H1 (cell line): Measurements from ENCODE around the gene PPP4R4. TPM values are rescaled to one million over a fixed set of nuclear protein-coding genes. Genes with fewer than 3 reads are reported as not detected.

ENCODE experiments used
- CTCF ChIA-PET: fragments of 300-600 bp; sonication (Branson Sonifier 250); formaldehyde crosslinking; loops from one replicate; lab custom pipeline; 2021; ENCODE audit not compliant: partially characterized antibody; lab: Charles Lee
- POLR2A ChIA-PET: fragments of 300-600 bp; sonication (Branson Sonifier 250); formaldehyde crosslinking; loops from one replicate; lab custom pipeline; 2021; ENCODE audit warnings: inconsistent platforms; ENCODE audit not compliant: partially characterized antibody; lab: Charles Lee
- DNase-seq, 2 experiments: peaks; one replicate each; pipeline versions ENCODE4 v3.0.0 to v3.0.0-alpha.2; 2010 to 2022; ENCODE audit warnings: low spot score in 2 of 2, low read depth in 1 of 2, mixed read lengths in 1 of 2
- FAIRE-seq: peaks from 2 replicates; lab custom pipeline; 2011; peaks lifted over from hg19 to GRCh38; lab: Jason Lieb, UNC
- H2AFZ ChIP-seq: 2 replicates; pipeline ENCODE4 v1.8.1; 2012; ENCODE audit warnings: low read length, inconsistent platforms
- H2AK5ac ChIP-seq: 2 replicates; pipeline ENCODE4 v1.6.1; 2013; ENCODE audit warnings: low read depth, low read length
- H2BK120ac ChIP-seq: replicated peaks from 2 replicates; pipeline ENCODE3; 2013; ENCODE audit warnings: low read depth, low read length, inconsistent platforms
- H2BK12ac ChIP-seq: 2 replicates; pipeline ENCODE4 v1.6.1; 2013; ENCODE audit warnings: low read depth, low read length
- H2BK15ac ChIP-seq: 2 replicates; pipeline ENCODE4 v1.6.1; 2013; ENCODE audit warnings: low read length
- H2BK20ac ChIP-seq: 2 replicates; pipeline ENCODE4 v1.6.1; 2013; ENCODE audit warnings: low read length
- H2BK5ac ChIP-seq: 2 replicates; pipeline ENCODE4 v1.6.1; 2013; ENCODE audit warnings: low read depth, low read length
- H3K14ac ChIP-seq: 2 replicates; pipeline ENCODE4 v1.6.1; 2013; ENCODE audit warnings: inconsistent platforms; ENCODE audit not compliant: insufficient read length
- H3K18ac ChIP-seq: 2 replicates; pipeline ENCODE4 v1.6.1; 2013; ENCODE audit warnings: low read length; ENCODE audit errors: extremely low read depth
- H3K23ac ChIP-seq: 2 replicates; pipeline ENCODE4 v1.6.1; 2013; ENCODE audit warnings: inconsistent platforms; ENCODE audit not compliant: insufficient read length
- H3K23me2 ChIP-seq: 2 replicates; pipeline ENCODE4 v1.6.1; 2013; ENCODE audit warnings: low read depth, low read length
- H3K27ac ChIP-seq: 2 replicates; pipeline ENCODE4 v1.6.1; 2011; ENCODE audit warnings: low read depth, low read length, inconsistent platforms
- H3K27me3 ChIP-seq, 4 experiments: replicated peaks in 1 of 4; 1 replicate in 1 of 4; 2 replicates in 3 of 4; pipeline versions ENCODE4 v1.6.1 to v1.8.1; 2011 to 2013; ENCODE audit warnings: low read length in 3 of 4, mild to moderate bottlenecking in 3 of 4, inconsistent platforms in 2 of 4, mixed read lengths in 2 of 4, moderate library complexity in 1 of 4; ENCODE audit not compliant: control insufficient read depth in 3 of 4, insufficient read depth in 3 of 4; ENCODE audit errors: extremely low read depth in 1 of 4
- H3K36me3 ChIP-seq, 4 experiments: 2 replicates each; pipeline versions ENCODE4 v1.6.1 to v1.8.1; 2011 to 2013; ENCODE audit warnings: mild to moderate bottlenecking in 4 of 4, low read length in 3 of 4, moderate library complexity in 2 of 4, control low read depth in 1 of 4, inconsistent platforms in 1 of 4; ENCODE audit not compliant: insufficient read depth in 4 of 4, control insufficient read depth in 2 of 4
- H3K4ac ChIP-seq: replicated peaks from 2 replicates; pipeline ENCODE3; 2013; ENCODE audit warnings: low read length, low read depth, mixed read lengths, inconsistent platforms; ENCODE audit not compliant: insufficient read length
- H3K4me1 ChIP-seq, 4 experiments: replicated peaks in 1 of 4; 1 replicate in 1 of 4; 2 replicates in 3 of 4; pipeline versions ENCODE4 v1.6.1 to v1.8.1; 2011 to 2013; ENCODE audit warnings: low read length in 3 of 4, inconsistent platforms in 2 of 4, mixed read lengths in 1 of 4; ENCODE audit not compliant: insufficient read depth in 4 of 4, control insufficient read depth in 3 of 4
- H3K4me2 ChIP-seq, 2 experiments: 2 replicates each; pipeline versions ENCODE4 v1.6.1 to v1.8.1; 2011 to 2013; ENCODE audit warnings: low read depth in 2 of 2, low read length in 2 of 2, control low read depth in 1 of 2, inconsistent platforms in 1 of 2, mild to moderate bottlenecking in 1 of 2; ENCODE audit not compliant: insufficient read depth in 1 of 2
- H3K4me3 ChIP-seq, 4 experiments: fragments of 200-600, 300-600 bp in 1 of 4; sonication (generic), shearing (Covaris generic), sonication (Bioruptor Twin) in 1 of 4; 2 replicates each; pipeline versions ENCODE4 v1.5.1 to v1.8.1; 2011 to 2016; ENCODE audit warnings: low read length in 4 of 4, low read depth in 3 of 4, control low read depth in 2 of 4, inconsistent platforms in 2 of 4, mild to moderate bottlenecking in 2 of 4, mixed read lengths in 1 of 4, moderate library complexity in 1 of 4; ENCODE audit not compliant: insufficient read depth in 2 of 4; ENCODE audit errors: extremely low read depth in 1 of 4
- H3K56ac ChIP-seq: replicated peaks from 2 replicates; pipeline ENCODE3; 2013; ENCODE audit warnings: low read depth, mild to moderate bottlenecking, mixed read lengths, low read length, inconsistent platforms; ENCODE audit not compliant: insufficient read length
- H3K79me1 ChIP-seq: 2 replicates; pipeline ENCODE4 v1.6.1; 2013; ENCODE audit warnings: low read depth, low read length, control low read depth
- H3K79me2 ChIP-seq, 2 experiments: 2 replicates each; pipeline versions ENCODE4 v1.6.1 to v1.8.1; 2012 to 2013; ENCODE audit warnings: low read length in 2 of 2, mild to moderate bottlenecking in 2 of 2, inconsistent platforms in 1 of 2; ENCODE audit not compliant: insufficient read depth in 2 of 2, control insufficient read depth in 1 of 2
- H3K9ac ChIP-seq, 4 experiments: replicated peaks in 1 of 4; 1 replicate in 1 of 4; 2 replicates in 3 of 4; pipeline versions ENCODE4 v1.6.1 to v1.8.1; 2011 to 2013; ENCODE audit warnings: low read depth in 3 of 4, low read length in 3 of 4, control low read depth in 2 of 4, mild to moderate bottlenecking in 2 of 4, moderate library complexity in 2 of 4, inconsistent platforms in 1 of 4; ENCODE audit errors: extremely low read depth in 1 of 4
- H3K9me3 ChIP-seq, 2 experiments: 2 replicates each; pipeline versions ENCODE4 v1.6.1 to v1.8.1; 2012 to 2013; ENCODE audit warnings: mild to moderate bottlenecking in 2 of 2, moderate library complexity in 2 of 2, control low read depth in 1 of 2, inconsistent platforms in 1 of 2, low read depth in 1 of 2, low read length in 1 of 2, mixed read lengths in 1 of 2; ENCODE audit not compliant: insufficient read depth in 2 of 2
- H4K20me1 ChIP-seq, 2 experiments: replicated peaks in 1 of 2; 2 replicates each; pipeline versions ENCODE3 to v1.8.1; 2011 to 2013; ENCODE audit warnings: inconsistent platforms in 2 of 2, low read length in 2 of 2, mild to moderate bottlenecking in 1 of 2; ENCODE audit not compliant: insufficient read depth in 2 of 2, control insufficient read depth in 1 of 2
- H4K5ac ChIP-seq: 2 replicates; pipeline ENCODE4 v1.6.1; 2013; ENCODE audit warnings: low read length, low read depth, mixed read lengths, inconsistent platforms; ENCODE audit not compliant: insufficient read length
- H4K8ac ChIP-seq: 2 replicates; pipeline ENCODE4 v1.8.0; 2013; ENCODE audit warnings: mild to moderate bottlenecking, moderate library complexity, low read length, inconsistent platforms; ENCODE audit not compliant: insufficient read depth; ENCODE audit errors: extremely low read depth
- H4K91ac ChIP-seq: replicated peaks from 2 replicates; pipeline ENCODE3; 2013; ENCODE audit warnings: low read length, mixed read lengths, inconsistent platforms; ENCODE audit not compliant: insufficient read length
- ATF3 ChIP-seq: IDR thresholded peaks from 2 replicates; pipeline ENCODE4 v1.6.1; 2011; ENCODE audit warnings: low read depth, mild to moderate bottlenecking, low read length; ENCODE audit not compliant: insufficient read depth
- BCL11A ChIP-seq, 2 experiments: IDR thresholded peaks; one replicate each; pipeline ENCODE4 v1.6.1; 2011; ENCODE audit warnings: low read depth in 2 of 2, low read length in 2 of 2, mild to moderate bottlenecking in 2 of 2
- BRCA1 ChIP-seq: IDR thresholded peaks from 2 replicates; pipeline ENCODE4 v1.6.1; 2012; ENCODE audit warnings: low read depth, low read length, improper control_type of control experiment
- EP300 ChIP-seq, 2 experiments: IDR thresholded peaks; 1 replicate in 1 of 2; 2 replicates in 1 of 2; pipeline ENCODE4 v1.6.1; 2011 to 2012; ENCODE audit warnings: low read depth in 2 of 2, low read length in 2 of 2, mild to moderate bottlenecking in 2 of 2, borderline replicate concordance in 1 of 2, inconsistent platforms in 1 of 2, moderate library complexity in 1 of 2
- JUN ChIP-seq: IDR thresholded peaks from 2 replicates; pipeline ENCODE4 v1.6.1; 2011; ENCODE audit warnings: low read depth, mild to moderate bottlenecking, improper control_type of control experiment, low read length
- NRF1 ChIP-seq: IDR thresholded peaks from 2 replicates; pipeline ENCODE4 v1.6.1; 2011; ENCODE audit warnings: mild to moderate bottlenecking, low read depth, low read length, improper control_type of control experiment
- PHF8 ChIP-seq: fragments of 200-600 bp; sonication (generic); conservative IDR thresholded peaks from 2 replicates; pipeline ENCODE4 v1.7.1; 2012; ENCODE audit warnings: low read depth, mild to moderate bottlenecking, inconsistent platforms, low read length, moderate library complexity
- RNF2 ChIP-seq: fragments of 200-900, 300-1000 bp; sonication (generic); IDR thresholded peaks from 2 replicates; pipeline ENCODE4 v1.7.1; 2016; ENCODE audit warnings: borderline replicate concordance, low read depth, mild to moderate bottlenecking, antibody characterized with exemption, low read length; ENCODE audit not compliant: poor library complexity, severe bottlenecking; ENCODE audit errors: missing control alignments
- RXRA ChIP-seq: IDR thresholded peaks from 2 replicates; pipeline ENCODE4 v1.6.1; 2011; ENCODE audit warnings: low read depth, mild to moderate bottlenecking, low read length, moderate library complexity; ENCODE audit not compliant: insufficient read depth
- SIN3A ChIP-seq, 2 experiments: IDR thresholded peaks in 1 of 2; conservative IDR thresholded peaks in 1 of 2; 2 replicates each; pipeline ENCODE4 v1.6.1; 2011 to 2012; ENCODE audit warnings: low read length in 2 of 2, improper control_type of control experiment in 1 of 2, low read depth in 1 of 2, mild to moderate bottlenecking in 1 of 2
- SP2 ChIP-seq: IDR thresholded peaks from 2 replicates; pipeline ENCODE4 v1.6.1; 2012; ENCODE audit warnings: mild to moderate bottlenecking, low read length, inconsistent platforms
- YY1 ChIP-seq: IDR thresholded peaks from 2 replicates; pipeline ENCODE4 v1.6.1; 2011; ENCODE audit warnings: low read depth, mild to moderate bottlenecking, low read length
- ZNF274 ChIP-seq: IDR thresholded peaks from 2 replicates; pipeline ENCODE4 v1.7.0; 2012; ENCODE audit warnings: low read length, borderline replicate concordance; ENCODE audit errors: extremely low read depth
- WGBS, 2 experiments: shearing (Covaris generic) in 1 of 2; methylation state at CpG; one replicate each; pipeline versions ENCODE4 v1.1.6 to v1.1.7; 2013 to 2015; ENCODE audit warnings: low lambda C conversion rate in 2 of 2, mixed read lengths in 2 of 2, inconsistent platforms in 1 of 2, low coverage in 1 of 2, missing lambda C conversion rate in 1 of 2; ENCODE audit not compliant: insufficient replicate concordance in 2 of 2, insufficient coverage in 1 of 2, insufficient read length in 1 of 2; ENCODE audit errors: extremely low coverage in 1 of 2, missing lambda C conversion rate in 1 of 2; 5-methylcytosine and 5-hydroxymethylcytosine counted together
- polyA plus RNA-seq, 7 experiments: library from polyadenylated mRNA; depleted of rRNA in 3 of 7; stranded (reverse) in 5 of 7; unstranded in 2 of 7; fragments of >200 nt in 5 of 7; fragments of 200-250 nt in 2 of 7; gene quantifications; 1 replicate in 5 of 7; 2 replicates in 1 of 7; 4 replicates in 1 of 7; pipeline versions ENCODE4 v1.2.1 to v1.2.3, GENCODE V29; 2011 to 2013; ENCODE audit warnings: missing spikeins in 2 of 7, mixed read lengths in 2 of 7
- total RNA-seq: library from RNA; stranded (reverse); fragmentation: NEBNext Ultra II Directional; extraction: Animal tissue kit (Norgen Biotek cat#: 25700); gene quantifications from 2 replicates; pipeline ENCODE4 v1.2.1, GENCODE V29; 2021

PPP4R4 gene
- total and polyA plus RNA-seq, 2 of the 8 experiments (the other 6 are each of a cell fraction or from before 2014, with no cell fraction given) = 3.3 to 9.6 TPM

GRCh38 chr14:94316692-94317091 lies 142.6 kb downstream of the PPP4R4 start:
- Histone ChIP-seq H2BK5ac (no peak overlapping the region), H2AK5ac (no peak overlapping the region), H4K91ac (no peak overlapping the region), H2BK120ac (no peak overlapping the region), H3K9me3 (no peaks in the 10 kb centered on the region), H3K4me3 (no peak overlapping the region), H3K27me3 (no peaks in the 10 kb centered on the region), H3K14ac (no peak overlapping the region), H3K18ac (no peak overlapping the region), H3K4me1 (no peaks in the 10 kb centered on the region), H3K56ac (no peak overlapping the region), H3K4ac (no peak overlapping the region), H3K23ac (no peak overlapping the region), H4K8ac (no peak overlapping the region), H3K79me2 (no peaks in the 10 kb centered on the region), H2BK12ac (no peak overlapping the region), H2BK15ac (no peak overlapping the region), H3K23me2 (no peaks in the 10 kb centered on the region), H3K9ac (no peak overlapping the region), H2AFZ (no peak overlapping the region), H4K20me1 (no peaks in the 10 kb centered on the region), H3K79me1 (no peaks in the 10 kb centered on the region), H3K27ac (no peak overlapping the region), H2BK20ac (no peak overlapping the region), H4K5ac (no peak overlapping the region), H3K4me2 (no peak overlapping the region), H3K36me3 (no peaks in the 10 kb centered on the region)
- WGBS, 2 experiments = 100% methylated on average over 1 of the region's 1 CpG; no CpG with 5 or more reads in 1 of the 2 experiments
- CTCF ChIA-PET = interaction anchor here (0.7 to 1.6 kb wide), 4 partner anchors 10 to 54 kb away, joined by 3 to 4 read pairs (median 4); no protein-coding TSS in a partner anchor
- POLR2A ChIA-PET = no interaction called here
- FAIRE-seq (no peak), DNase-seq (no peak)
- TF ChIP-seq ATF3 (no peak), RXRA (no peak), SP2 (no peak), BCL11A (IDR thresholded peaks at IDR 0.05; ENCODE audit: low read depth in 2 of 2, low read length in 2 of 2) (no peak), ZNF274 (no peak), YY1 (no peak), RNF2 (no peak), PHF8 (no peak), JUN (no peak), SIN3A (conservative IDR thresholded peaks at IDR 0.05 in 1 of 2, IDR thresholded peaks at IDR 0.05 in 1 of 2; ENCODE audit: low read depth in 1 of 2, low read length in 2 of 2) (no peak), NRF1 (no peak), BRCA1 (no peak), EP300 (IDR thresholded peaks at IDR 0.05; ENCODE audit: borderline replicate concordance in 1 of 2, low read depth in 2 of 2, low read length in 2 of 2) (no peak)
